Peyer's patch (tissue), 4 donors: ENCODE measurements around the gene AKAP17A. TPM values are rescaled to one million over a fixed set of nuclear protein-coding genes. Genes with fewer than 3 reads are reported as not detected.
"Not testable (repeated sequence)": the region's sequence is repeated elsewhere in the genome, so short reads cannot be mapped to it uniquely, and the experiment has no call there.

ENCODE experiments used
- DNase-seq, 3 donors: peaks; one replicate each; pipeline ENCODE4 v3.0.0-alpha.2; 2017 to 2019
- H3K27ac ChIP-seq, 4 donors: fragments of 200-600 bp; sonication (generic); one replicate each; pipeline ENCODE4 v1.5.1; 2016 to 2019
- H3K27me3 ChIP-seq, 2 donors: fragments of 200-600 bp; sonication (generic); one replicate each; pipeline ENCODE4 v1.5.1; 2019
- H3K36me3 ChIP-seq, 3 donors: fragments of 200-600 bp; sonication (generic); one replicate each; pipeline ENCODE4 v1.5.1; 2016 to 2019
- H3K4me1 ChIP-seq, 4 donors: fragments of 200-600 bp; sonication (generic); one replicate each; pipeline ENCODE4 v1.5.1; 2016 to 2019
- H3K4me3 ChIP-seq, 4 donors: fragments of 200-600 bp; sonication (generic); 1 replicate in 3 of 4; 2 replicates in 1 of 4; pipeline ENCODE4 v1.5.1; 2016 to 2019; ENCODE audit warnings: mild to moderate bottlenecking in 1 of 4
- H3K9me3 ChIP-seq, 4 donors: fragments of 200-600 bp; sonication (generic); one replicate each; pipeline ENCODE4 v1.5.1; 2016 to 2019; ENCODE audit warnings: mild to moderate bottlenecking in 1 of 4
- CTCF ChIP-seq, 6 experiments: fragments of 450-650 bp in 4 of 6; fragments of 200-600 bp in 2 of 6; sonication (generic) in 1 of 6; IDR thresholded peaks; one replicate each; pipeline ENCODE4 v1.5.1; 2017 to 2019; ENCODE audit warnings: antibody characterized with exemption in 6 of 6, mild to moderate bottlenecking in 3 of 6, moderate library complexity in 1 of 6
- POLR2A ChIP-seq, 2 donors: fragments of 450-650 bp; IDR thresholded peaks; one replicate each; pipeline ENCODE4 v1.5.1; 2017; ENCODE audit warnings: antibody characterized with exemption in 2 of 2, mild to moderate bottlenecking in 2 of 2, moderate library complexity in 2 of 2
- total RNA-seq, 4 donors: library from RNA; depleted of rRNA; stranded (reverse); fragments of >200 nt; gene quantifications; one replicate each; pipeline ENCODE4 v1.1.0, GENCODE V29; 2016

The AKAP17A gene
- total RNA-seq, 4 donors from 2014 or later: 41.0 to 201 (median 107) TPM

GRCh38 chrX:1564750-1565683 lies 26.4 kb upstream of the AKAP17A start:
- Histone ChIP-seq H3K4me3 (no peak overlapping the region), H3K4me1 (no peaks in the 10 kb centered on the region), H3K9me3 (no peaks in the 10 kb centered on the region), H3K27me3 (no peaks in the 10 kb centered on the region), H3K27ac (no peak overlapping the region), H3K36me3 (no peaks in the 10 kb centered on the region)
- no peak for TF ChIP-seq CTCF (IDR thresholded peaks at IDR 0.05)
- TF ChIP-seq POLR2A (IDR thresholded peaks at IDR 0.05): no peak
- no peak for DNase-seq

GRCh38 chrX:1574181-1574580 lies 17.2 kb upstream of the AKAP17A start:
- not testable (repeated sequence) for H3K4me1 ChIP-seq, H3K4me3 ChIP-seq, H3K9me3 ChIP-seq, H3K36me3 ChIP-seq, H3K27me3 ChIP-seq, H3K27ac ChIP-seq
- DNase-seq: peak in 1 of 3 donors; percentile 13

GRCh38 chrX:1576201-1576992 lies 15.0 kb upstream of the AKAP17A start:
- Histone ChIP-seq H3K27me3 (no peaks in the 10 kb centered on the region), H3K4me3 (no peak overlapping the region), H3K4me1 (no peaks in the 10 kb centered on the region), H3K36me3 (no peaks in the 10 kb centered on the region), H3K9me3 (no peaks in the 10 kb centered on the region), H3K27ac (peak overlapping the region in 1 of 4 donors; percentile 1)
- TF ChIP-seq POLR2A (IDR thresholded peaks at IDR 0.05) (no peak), CTCF (IDR thresholded peaks at IDR 0.05) (no peak)
- DNase-seq: no peak

GRCh38 chrX:1577845-1578244 lies 13.6 kb upstream of the AKAP17A start:
- Histone ChIP-seq H3K27me3 (no peaks in the 10 kb centered on the region), H3K36me3 (no peaks in the 10 kb centered on the region), H3K9me3 (no peaks in the 10 kb centered on the region), H3K4me3 (no peak overlapping the region), H3K27ac (no peak overlapping the region), H3K4me1 (no peaks in the 10 kb centered on the region)
- DNase-seq: no peak
- no peak for TF ChIP-seq POLR2A (IDR thresholded peaks at IDR 0.05)
- TF ChIP-seq CTCF (IDR thresholded peaks at IDR 0.05): no peak

GRCh38 chrX:1578511-1579173 lies 12.8 kb upstream of the AKAP17A start:
- H3K27ac ChIP-seq: no peak overlapping the region
- H3K36me3 ChIP-seq: no peaks in the 10 kb centered on the region
- no peaks in the 10 kb centered on the region for H3K4me1 ChIP-seq
- H3K27me3 ChIP-seq: no peaks in the 10 kb centered on the region
- H3K4me3 ChIP-seq: no peak overlapping the region
- DNase-seq: no peak
- no peaks in the 10 kb centered on the region for H3K9me3 ChIP-seq
- TF ChIP-seq POLR2A (IDR thresholded peaks at IDR 0.05) (no peak), CTCF (IDR thresholded peaks at IDR 0.05) (no peak)
